ENCODE measurements around the gene IFT81. TPM values are rescaled to one million over a fixed set of nuclear protein-coding genes. Genes with fewer than 3 reads are reported as not detected.

Gene IFT81
- polyA plus RNA-seq, 3 donors = 0.39 to 0.97 (median 0.47) TPM

GRCh38 chr12:110199339-110200123 lies 75.4 kb downstream of the IFT81 start:
- Histone ChIP-seq H3K36me3 (replicated peaks in 1 of 2; ENCODE audit: control insufficient read depth in 1 of 2, insufficient read depth in 2 of 2, low read length in 2 of 2) (no peaks in the 10 kb centered on the region), H3K4me1 (ENCODE audit: control insufficient read depth in 1 of 2, insufficient read depth in 2 of 2, low read length in 2 of 2) (peaks cover 4 to 8% of the 10 kb centered on the region in 2 donors), H2AFZ (ENCODE audit: insufficient read depth, low read depth, low read length, poor library complexity, severe bottlenecking) (no peak overlapping the region), H3K4me3 (replicated peaks in 1 of 3; ENCODE audit: low read depth in 2 of 3, low read length in 3 of 3) (no peak overlapping the region), H3K4me2 (replicated peaks; ENCODE audit: extremely low read depth, low read length, poor library complexity, severe bottlenecking) (no peak overlapping the region), H3K9ac (ENCODE audit: insufficient read depth, low read length, poor library complexity, severe bottlenecking) (no peak overlapping the region), H4K20me1 (ENCODE audit: insufficient read depth, low read length) (no peaks in the 10 kb centered on the region), H3K27me3 (ENCODE audit: control insufficient read depth in 2 of 2, insufficient read depth in 2 of 2, low read length in 2 of 2) (no peaks in the 10 kb centered on the region), H3K9me3 (replicated peaks in 1 of 2; ENCODE audit: control insufficient read depth in 1 of 2, insufficient read depth in 1 of 2, low read length in 2 of 2) (no peaks in the 10 kb centered on the region), H3K79me2 (ENCODE audit: insufficient read depth, low read length) (no peaks in the 10 kb centered on the region), H3K27ac (ENCODE audit: low read depth in 1 of 2, low read length in 2 of 2) (no peak overlapping the region)
- Mint-ChIP-seq H3K4me1 (peaks cover 6% of the 10 kb centered on the region), H3K27me3 (ENCODE audit: low read depth in 3 of 3) (peaks cover 0 to 2% (median 0%) of the 10 kb centered on the region in 3 donors), H3K36me3 (no peaks in the 10 kb centered on the region), H3K27ac (no peak overlapping the region), H3K4me3 (no peak overlapping the region), H3K9me3 (no peaks in the 10 kb centered on the region)
- intact Hi-C loops (cut with micrococcal nuclease) = no loop called here
- WGBS (ENCODE audit: insufficient coverage) = 32% methylated on average over 5 of the region's 6 CpGs
- no peak for TF ChIP-seq CTCF (IDR thresholded peaks at IDR 0.05)
- DNase-seq = no peak

GRCh38 chr12:110200124-110200417 lies 75.9 kb downstream of the IFT81 start:
- H3K4me2 ChIP-seq (replicated peaks; ENCODE audit: extremely low read depth, low read length, poor library complexity, severe bottlenecking) = no peak overlapping the region
- H2AFZ ChIP-seq (ENCODE audit: insufficient read depth, low read depth, low read length, poor library complexity, severe bottlenecking) = no peak overlapping the region
- no peak overlapping the region for H3K9ac ChIP-seq (ENCODE audit: insufficient read depth, low read length, poor library complexity, severe bottlenecking)

More at GRCh38 chr12:110200124-110200417, 75.9 kb downstream of the IFT81 start:
- H3K4me1 ChIP-seq (ENCODE audit: control insufficient read depth in 1 of 2, insufficient read depth in 2 of 2, low read length in 2 of 2) = peaks cover 4 to 8% of the 10 kb centered on the region in 2 donors
- Mint-ChIP-seq H3K36me3 (no peaks in the 10 kb centered on the region), H3K4me1 (peaks cover 6% of the 10 kb centered on the region), H3K9me3 (no peaks in the 10 kb centered on the region), H3K27ac (no peak overlapping the region), H3K4me3 (no peak overlapping the region), H3K27me3 (ENCODE audit: low read depth in 3 of 3) (peaks cover 0 to 2% (median 0%) of the 10 kb centered on the region in 3 donors)
- H4K20me1 ChIP-seq (ENCODE audit: insufficient read depth, low read length) = no peaks in the 10 kb centered on the region
- intact Hi-C loops (cut with micrococcal nuclease) = no loop called here
- no peaks in the 10 kb centered on the region for H3K79me2 ChIP-seq (ENCODE audit: insufficient read depth, low read length)
- TF ChIP-seq CTCF (IDR thresholded peaks at IDR 0.05) = no peak
- no peak overlapping the region for H3K27ac ChIP-seq (ENCODE audit: low read depth in 1 of 2, low read length in 2 of 2)
- H3K4me3 ChIP-seq (replicated peaks in 1 of 3; ENCODE audit: low read depth in 2 of 3, low read length in 3 of 3) = no peak overlapping the region
- no peaks in the 10 kb centered on the region for H3K9me3 ChIP-seq (replicated peaks in 1 of 2; ENCODE audit: control insufficient read depth in 1 of 2, insufficient read depth in 1 of 2, low read length in 2 of 2)
- no CpG with 5 or more reads among the region's 1 CpG for WGBS (ENCODE audit: insufficient coverage)
- H3K27me3 ChIP-seq (ENCODE audit: control insufficient read depth in 2 of 2, insufficient read depth in 2 of 2, low read length in 2 of 2) = no peaks in the 10 kb centered on the region
- DNase-seq = no peak
- H3K36me3 ChIP-seq (replicated peaks in 1 of 2; ENCODE audit: control insufficient read depth in 1 of 2, insufficient read depth in 2 of 2, low read length in 2 of 2) = no peaks in the 10 kb centered on the region

Measured in CD14-positive monocyte (primary cell).